Heart right ventricle (tissue), 16 donors: Measurements from ENCODE around the gene WFS1. TPM values are rescaled to one million over a fixed set of nuclear protein-coding genes. Genes with fewer than 3 reads are reported as not detected.

Experiments
- ATAC-seq, 8 donors: fragments of 200-7000 bp; cut with Tn5 transposase; one replicate each; pipeline ENCODE4 v1.9.1; 2020; ENCODE audit warnings: mild to moderate bottlenecking in 8 of 8, moderate library complexity in 8 of 8, moderate number of reproducible peaks in 1 of 8
- DNase-seq, 2 donors: peaks; one replicate each; pipeline ENCODE4 v3.0.0-alpha.2; 2020
- H3K27ac ChIP-seq, 10 donors: fragments of 200-600 bp; sonication (generic) in 2 of 10; one replicate each; pipeline versions ENCODE4 v1.5.0 to v1.8.0; 2020 to 2022; ENCODE audit warnings: mild to moderate bottlenecking in 3 of 10
- H3K27me3 ChIP-seq, 7 donors: fragments of 200-600 bp; one replicate each; pipeline ENCODE4 v1.8.0; 2021 to 2022; ENCODE audit warnings: mild to moderate bottlenecking in 2 of 7
- H3K36me3 ChIP-seq, 9 donors: fragments of 200-600 bp; sonication (generic) in 1 of 9; one replicate each; pipeline versions ENCODE4 v1.5.0 to v1.8.0; 2020 to 2022; ENCODE audit warnings: mild to moderate bottlenecking in 2 of 9
- H3K4me1 ChIP-seq, 9 donors: fragments of 200-600 bp; sonication (generic) in 1 of 9; one replicate each; pipeline versions ENCODE4 v1.5.0 to v1.8.0; 2020 to 2022; ENCODE audit warnings: mild to moderate bottlenecking in 4 of 9
- H3K4me3 ChIP-seq, 10 donors: fragments of 200-600 bp; sonication (generic) in 2 of 10; one replicate each; pipeline versions ENCODE4 v1.5.0 to v1.8.0; 2020 to 2022; ENCODE audit warnings: mild to moderate bottlenecking in 7 of 10, moderate library complexity in 2 of 10
- H3K9me3 ChIP-seq, 11 donors: fragments of 200-600 bp in 10 of 11; sonication (generic) in 2 of 11; one replicate each; pipeline versions ENCODE4 v1.5.0 to v1.8.0; 2013 to 2022; ENCODE audit warnings: mild to moderate bottlenecking in 2 of 11, control low read depth in 1 of 11, moderate library complexity in 1 of 11
- CTCF ChIP-seq, 9 donors: fragments of 200-600 bp; sonication (generic) in 2 of 9; IDR thresholded peaks; one replicate each; pipeline versions ENCODE4 v1.5.0 to v1.8.0; 2021 to 2022; ENCODE audit warnings: antibody characterized with exemption in 9 of 9, mild to moderate bottlenecking in 5 of 9, moderate library complexity in 1 of 9
- WGBS, 2 donors: extraction: QIAGEN DNeasy Blood & Tissue Kit; methylation state at CpG; one replicate each; pipeline ENCODE4 v1.1.7; 2013; ENCODE audit warnings: inconsistent platforms in 1 of 2; 5-methylcytosine and 5-hydroxymethylcytosine counted together
- intact Hi-C, 10 donors: fragments of 100-400 bp; cut with DNase I; formaldehyde crosslinking; loops; one replicate each; pipeline versions ENCODE4 v1.11.1 to v1.14.2; 2022
- polyA plus RNA-seq, 2 donors: library from polyadenylated mRNA; stranded (reverse); fragments of 200-250 nt; gene quantifications; one replicate each; pipeline ENCODE4 v1.2.3, GENCODE V29; 2013
- total RNA-seq, 10 donors: library from RNA; stranded (reverse); fragmentation: NEBNext Ultra II Directional in 3 of 10; extraction: Animal tissue kit (Norgen Biotek cat#: 25700) in 3 of 10; gene quantifications; one replicate each; pipeline versions ENCODE4 v1.2.1 to v1.2.4, GENCODE V29; 2021 to 2023
- donor health status: Arrhythmogenic right ventricular cardiomyopathy.
- donor health status: ischemic (EF 13 %, LVEDD 7.1; RV severe dilation, severe dysfunction).
- donor health status: healthy with polysubstance abuse.
- donor health status: DM: no; HTN: yes; CAD: no.
- donor health status: DM: no; HTN: no; CAD: no.
- donor health status: ischemic (EF 25% LVEDD 6.9; RV normal size, moderate dysfunction).
- donor health status: ischemic (EF 25% LVEDD 5.7; RV mildly dilated, moderate dysfunction).
- donor health status: healthy.
- donor health status: DM: yes; HTN: yes; CAD: no.
- donor health status: Ischemic cardiomyopathy.
- donor health status: ischemic (EF 35%, LVEDD 5.7; RV mildly dilated, moderate dysfunction).
- donor health status: nonischemic (EF 11% LVEDD 7.7; RV severe dilation, severe dysfunction).
- donor health status: DM: yes; HTN: yes; CAD: no.
- donor health status: PGD.
- donor health status: ischemic (EF 29% LVEDD 5.4; RV normal size, mild dysfunction).
- donor health status: nonischemic (EF 23%, LVEDD 6.1; RV moderate dilation, normal function).

Gene WFS1
- total and polyA plus RNA-seq, 12 donors: 35.0 to 119 (median 69.4) TPM

GRCh38 chr4:6307230-6307629 lies 37.6 kb downstream of the WFS1 start:
- peaks cover 0 to 16% (median 7%) of the 10 kb centered on the region in 9 donors for H3K4me1 ChIP-seq
- no peak overlapping the region for H3K4me3 ChIP-seq
- peaks cover 0 to 26% (median 9%) of the 10 kb centered on the region in 9 donors for H3K36me3 ChIP-seq
- DNase-seq (no peak), ATAC-seq (no peak)
- H3K27me3 ChIP-seq: peaks cover 0 to 36% (median 0%) of the 10 kb centered on the region in 7 donors
- 87 to 90% methylated on average over 12 of the region's 12 CpGs for WGBS, 2 donors
- H3K9me3 ChIP-seq: peaks cover 0 to 5% (median 0%) of the 10 kb centered on the region in 11 donors
- no peak for TF ChIP-seq CTCF (IDR thresholded peaks at IDR 0.05)
- no peak overlapping the region for H3K27ac ChIP-seq
- intact Hi-C loops: no loop called here

DNA sequence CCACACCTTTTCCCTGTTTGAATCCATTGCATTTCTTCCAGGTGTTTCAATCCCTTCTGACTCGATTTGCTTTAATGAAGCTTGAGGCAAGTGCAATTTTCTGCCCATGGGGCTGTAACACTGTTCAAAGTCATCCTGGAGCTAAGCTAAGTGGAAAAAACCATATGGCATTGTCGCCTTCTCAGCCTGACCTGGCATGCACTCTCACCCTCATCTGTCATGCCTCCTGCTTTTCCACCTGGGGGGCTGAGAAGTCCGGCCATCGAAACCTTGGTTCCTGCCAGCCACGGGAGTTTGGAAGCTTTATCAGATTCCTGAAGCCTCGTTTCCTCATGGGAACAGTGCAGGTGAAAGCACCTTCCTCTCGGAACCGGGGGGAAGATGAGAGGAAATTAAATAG lies 38.2 kb downstream of the WFS1 start:
- ATAC-seq (no peak), DNase-seq (no peak)
- H3K27me3 ChIP-seq: peaks cover 0 to 36% (median 0%) of the 10 kb centered on the region in 7 donors
- TF ChIP-seq CTCF (IDR thresholded peaks at IDR 0.05): no peak
- WGBS, 2 donors: 64 to 79% methylated on average over 8 of the region's 8 CpGs
- no peak overlapping the region for H3K27ac ChIP-seq
- H3K4me1 ChIP-seq: peaks cover 0 to 16% (median 7%) of the 10 kb centered on the region in 9 donors
- H3K9me3 ChIP-seq: peaks cover 0 to 5% (median 0%) of the 10 kb centered on the region in 11 donors
- H3K36me3 ChIP-seq: peaks cover 0 to 20% (median 6%) of the 10 kb centered on the region in 9 donors
- intact Hi-C loops: no loop called here
- H3K4me3 ChIP-seq: no peak overlapping the region

DNA sequence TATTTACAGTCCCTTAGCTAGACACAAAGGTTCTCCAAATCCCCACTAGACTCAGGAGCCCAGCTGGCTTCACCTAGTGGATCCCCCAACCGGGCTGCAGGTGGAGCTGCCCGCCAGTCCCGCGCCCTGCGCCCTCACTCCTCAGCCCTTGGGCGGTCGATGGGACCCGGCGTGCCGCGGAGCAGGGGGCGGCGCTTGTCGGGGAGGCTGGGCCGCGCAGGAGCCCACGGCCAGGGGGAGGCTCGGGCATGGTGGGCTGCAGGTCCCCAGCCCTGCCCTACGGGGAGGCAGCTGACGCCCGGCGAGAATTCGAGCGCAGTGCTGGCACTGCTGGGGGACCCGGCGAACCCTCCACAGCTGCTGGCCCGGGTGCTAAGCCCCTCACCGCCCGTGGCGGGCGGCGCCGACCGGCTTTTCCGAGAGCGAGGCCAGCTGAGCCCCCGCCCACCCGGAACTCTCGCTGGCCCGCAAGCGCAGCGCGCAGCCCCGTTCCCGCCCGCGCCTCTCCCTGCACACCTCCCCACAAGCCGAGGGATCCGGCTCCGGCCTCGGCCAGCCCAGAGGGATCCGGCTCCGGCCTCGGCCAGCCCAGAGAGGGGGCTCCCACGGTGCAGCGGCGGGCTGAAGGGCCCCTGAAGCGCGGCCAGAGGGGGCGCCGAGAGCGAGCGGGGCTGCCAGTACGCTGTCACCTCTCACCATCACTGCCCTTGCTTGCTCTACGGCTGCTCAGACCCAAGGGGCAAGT lies 39.4 kb downstream of the WFS1 start:
- peak overlapping the region; percentile 0 to 71 (median 57) for H3K4me3 ChIP-seq
- peaks cover 0 to 5% (median 0%) of the 10 kb centered on the region in 11 donors for H3K9me3 ChIP-seq
- intact Hi-C loops: no loop called here
- peak overlapping the region in 8 of 10 donors; percentile 15 to 58 (median 43) for H3K27ac ChIP-seq
- DNase-seq (peak; percentile 28 to 42), ATAC-seq (peak; percentile 77 to 86 (median 81))
- peak in 4 of 9 donors; percentile 8 to 43 (median 24) for TF ChIP-seq CTCF (IDR thresholded peaks at IDR 0.05)
- peaks cover 0 to 16% (median 7%) of the 10 kb centered on the region in 9 donors for H3K4me1 ChIP-seq
- H3K36me3 ChIP-seq: peaks cover 0 to 8% (median 0%) of the 10 kb centered on the region in 9 donors
- 3% methylated on average over 56 to 65 of the region's 65 CpGs for WGBS, 2 donors
- peaks cover 0 to 36% (median 0%) of the 10 kb centered on the region in 7 donors for H3K27me3 ChIP-seq

- peak overlapping the region in 1 of 10 donors; percentile 43 for H3K27ac ChIP-seq
These were observed 40.1 kb downstream of the WFS1 start for GRCh38 chr4:6309777-6310176.

More at GRCh38 chr4:6309777-6310176, 40.1 kb downstream of the WFS1 start:
- Histone ChIP-seq H3K9me3 (peaks cover 0 to 5% (median 0%) of the 10 kb centered on the region in 11 donors), H3K4me3 (peak overlapping the region in 9 of 10 donors; percentile 47 to 71 (median 59)), H3K27me3 (peaks cover 0 to 36% (median 0%) of the 10 kb centered on the region in 7 donors), H3K36me3 (peaks cover 0 to under 1% (median 0%) of the 10 kb centered on the region in 9 donors), H3K4me1 (peaks cover 0 to 16% (median 7%) of the 10 kb centered on the region in 9 donors)
- WGBS, 2 donors: 77 to 95% methylated on average over 7 of the region's 7 CpGs
- no peak for DNase-seq
- ATAC-seq: no peak
- intact Hi-C loops: no loop called here
- TF ChIP-seq CTCF (IDR thresholded peaks at IDR 0.05): no peak
